GM15510 (cell line): ENCODE results near the gene PARM1.

Source experiments
- POLR2A ChIP-seq: IDR thresholded peaks from 3 replicates; pipeline ENCODE4 v1.6.1; 2011; ENCODE audit warnings: borderline replicate concordance; ENCODE audit not compliant: insufficient read length; ENCODE audit errors: extremely low read depth

Gene PARM1

GRCh38 chr4:74931376-74931775 lies 1.5 kb upstream of the PARM1 start:
- TF ChIP-seq POLR2A, result no peak

DNA sequence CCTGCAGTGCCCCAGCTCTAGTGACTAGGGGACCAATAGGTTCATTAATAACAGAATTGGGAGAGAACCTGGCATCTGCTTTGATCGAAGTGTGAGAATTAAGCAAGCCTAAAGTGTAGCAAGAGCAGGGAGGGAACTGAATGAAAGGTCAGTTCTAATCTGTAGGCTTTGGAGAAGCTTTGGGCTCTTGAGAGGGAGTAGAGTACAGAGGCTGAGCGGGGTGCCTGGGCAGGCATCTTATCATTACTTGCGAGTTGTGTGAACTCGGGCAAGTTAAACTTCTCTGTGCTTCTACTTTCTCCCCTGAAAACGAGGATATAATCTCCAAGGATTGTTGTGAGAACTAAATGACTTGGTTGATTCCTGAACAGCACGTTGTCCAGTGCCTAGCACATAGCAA lies 906 bp upstream of the PARM1 start:
- no peak for TF ChIP-seq POLR2A

- TF ChIP-seq POLR2A, result no peak
These were observed 673 bp downstream of the PARM1 start for GRCh38 chr4:74933562-74934015.

DNA sequence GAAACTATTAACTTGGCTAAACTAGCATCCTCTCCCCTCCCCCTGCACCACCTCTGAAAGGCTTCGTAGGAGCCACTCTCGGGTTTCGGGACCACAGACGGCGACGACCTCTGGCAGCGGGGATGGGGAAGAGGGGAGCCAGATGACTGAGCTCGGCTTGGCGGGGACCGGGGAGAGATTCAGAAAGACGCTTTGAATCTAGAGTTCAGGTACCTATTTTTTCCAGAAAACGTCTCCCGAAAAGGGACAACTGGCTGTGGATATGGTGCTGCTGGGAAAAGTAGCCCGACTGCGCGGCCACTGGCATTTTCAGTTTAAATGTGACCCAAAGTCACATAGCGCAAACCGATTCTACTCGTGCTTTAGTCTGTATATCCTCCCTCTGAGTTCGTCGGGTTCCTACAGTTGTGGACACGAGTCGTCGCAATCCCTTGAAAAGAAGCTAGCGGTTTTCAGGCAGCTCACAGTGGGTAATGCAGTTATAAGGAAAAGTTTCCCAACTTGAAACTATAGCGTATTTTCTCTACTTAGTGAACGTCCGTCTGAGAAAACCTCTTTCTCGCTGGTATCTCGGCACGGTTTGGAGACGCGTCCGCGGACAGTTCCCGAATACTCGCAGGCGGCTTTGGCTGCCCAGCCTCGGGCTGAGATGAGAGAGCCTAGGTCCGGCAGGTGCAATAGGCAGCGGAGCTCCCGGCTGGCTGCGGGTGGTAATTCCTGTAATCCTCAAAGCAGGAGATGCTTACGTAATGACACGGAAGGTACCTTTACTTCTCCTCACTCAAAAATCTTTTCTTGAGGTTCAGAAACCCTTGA lies 1.3 kb downstream of the PARM1 start:
- no peak for TF ChIP-seq POLR2A

- TF ChIP-seq POLR2A, result no peak
These were observed 2.0 kb downstream of the PARM1 start for GRCh38 chr4:74934888-74935287.

DNA sequence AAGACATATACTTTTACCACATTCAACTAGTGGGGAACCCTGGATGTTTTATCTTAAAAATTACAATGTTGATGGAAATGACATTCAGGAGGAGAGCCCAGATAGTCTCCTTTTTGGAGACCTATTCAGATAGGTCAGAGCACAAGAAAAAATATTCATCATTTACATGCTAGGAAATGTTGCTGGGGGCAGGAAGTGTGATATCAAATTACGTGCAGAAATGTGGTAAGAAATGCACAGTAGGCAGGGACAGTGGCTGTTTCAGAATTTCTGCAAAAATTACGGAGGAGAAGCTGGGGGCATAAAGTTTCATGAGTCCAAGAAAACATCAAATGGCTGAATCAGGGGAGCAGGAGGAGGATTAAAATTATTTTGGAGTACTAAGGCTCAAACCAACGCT lies 8.2 kb downstream of the PARM1 start:
- TF ChIP-seq POLR2A, result no peak

DNA sequence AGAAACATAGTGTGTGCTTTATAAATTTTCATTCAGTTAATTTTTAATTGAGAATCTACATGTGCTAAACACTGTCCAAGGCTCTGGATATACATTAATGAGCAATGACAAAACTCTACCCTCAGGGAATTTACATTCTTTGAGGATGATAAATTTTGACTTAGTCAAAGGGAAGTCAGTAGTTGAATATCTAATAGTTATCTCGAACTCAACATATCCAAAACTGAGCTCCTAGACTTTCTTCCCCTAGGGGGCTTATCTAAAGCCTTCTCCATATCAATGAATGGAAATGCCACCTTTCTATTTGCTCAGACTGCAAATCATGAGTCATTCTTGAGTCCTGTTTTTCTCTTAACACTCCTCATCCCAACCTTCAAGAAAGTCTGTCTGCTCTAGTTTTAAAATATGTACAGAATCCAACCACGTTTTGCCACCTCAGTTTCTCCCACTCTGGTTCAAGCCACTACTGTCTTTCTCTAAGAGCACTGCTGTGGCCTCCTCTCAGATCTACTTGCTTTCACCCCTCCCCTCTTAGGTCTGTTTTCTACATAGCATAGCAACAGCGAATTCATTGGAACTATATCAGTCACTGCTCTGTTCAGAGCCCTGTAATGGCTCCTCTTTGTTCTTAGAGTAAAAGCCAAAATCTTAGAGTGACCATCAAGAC lies 9.5 kb downstream of the PARM1 start:
- no peak for TF ChIP-seq POLR2A

DNA sequence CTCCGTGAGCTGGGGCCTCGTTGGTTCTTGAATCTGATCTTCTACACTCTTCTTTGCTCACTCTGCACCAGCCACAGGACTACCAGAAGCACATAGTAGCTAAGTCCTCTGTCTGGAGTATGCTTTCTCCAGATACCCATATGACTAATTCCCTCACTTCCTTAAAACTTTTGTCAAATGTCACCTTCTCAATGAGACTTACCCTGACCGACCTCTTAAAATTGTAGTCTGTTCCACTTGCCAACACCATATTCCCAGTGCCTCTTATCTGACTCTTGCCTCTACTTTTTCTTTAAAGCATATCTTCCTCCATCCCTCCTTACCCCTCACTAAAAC lies 10.0 kb downstream of the PARM1 start:
- no peak for TF ChIP-seq POLR2A

- TF ChIP-seq POLR2A, result no peak
These were observed 11.5 kb downstream of the PARM1 start for GRCh38 chr4:74944354-74944793.

- TF ChIP-seq POLR2A, result no peak
These were observed 13.3 kb downstream of the PARM1 start for GRCh38 chr4:74946196-74946595.

DNA sequence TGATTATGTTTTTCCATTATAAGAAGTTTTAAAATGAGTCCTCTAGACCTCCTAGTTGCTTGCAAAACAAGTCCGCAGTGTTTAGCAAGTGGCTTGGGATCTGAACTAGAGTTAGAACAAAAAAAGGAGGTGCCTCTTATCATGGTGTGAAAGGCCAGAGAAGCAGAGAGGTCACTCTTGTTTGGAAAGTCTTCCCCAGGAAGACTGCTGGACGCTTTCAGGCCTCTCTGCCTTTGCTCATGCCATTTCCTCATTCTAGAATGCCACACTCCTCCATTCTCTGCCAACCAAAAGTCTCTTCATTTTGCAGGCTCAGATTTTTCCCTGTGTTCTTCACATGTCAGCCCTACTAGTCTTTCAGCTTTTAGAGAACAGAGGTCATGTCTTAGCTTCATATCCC lies 14.9 kb downstream of the PARM1 start:
- no peak for TF ChIP-seq POLR2A

DNA sequence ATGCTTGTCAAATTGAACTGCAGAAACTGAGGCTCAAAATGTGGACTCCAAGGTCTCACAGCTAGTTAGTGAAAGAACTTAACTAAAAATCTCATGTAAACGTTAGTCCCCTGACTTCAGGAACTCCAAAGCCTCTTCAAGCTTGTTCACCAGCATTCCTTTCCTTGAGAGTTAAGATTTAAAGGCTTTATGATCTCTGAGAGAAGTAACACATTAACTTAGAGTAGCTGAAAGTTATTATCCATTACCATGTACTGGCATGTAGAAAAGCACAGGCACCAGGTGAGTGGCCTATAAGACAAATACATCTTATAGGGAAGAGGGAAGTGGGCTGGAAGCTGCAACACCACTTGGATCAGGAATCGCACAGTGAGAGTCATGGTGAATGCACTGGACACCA lies 15.3 kb downstream of the PARM1 start:
- no peak for TF ChIP-seq POLR2A

DNA sequence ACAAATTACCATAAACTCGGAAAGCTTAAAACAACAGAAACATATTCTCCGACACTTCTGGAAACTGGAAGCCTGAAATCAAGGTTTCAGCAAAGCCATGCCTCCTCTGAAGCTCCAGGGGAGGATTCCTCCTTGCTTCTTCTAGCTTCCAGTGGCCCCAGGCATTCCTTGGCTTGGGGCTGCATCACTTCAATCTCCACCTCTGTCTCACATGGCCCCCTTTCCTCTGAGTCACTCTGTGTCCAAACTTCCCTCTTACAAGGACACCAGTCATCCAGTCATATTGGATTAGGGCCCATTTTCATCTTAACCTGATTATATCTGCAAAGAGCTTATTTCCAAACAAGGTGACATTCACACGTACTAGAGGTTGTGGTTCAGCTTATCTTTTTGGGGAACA lies 17.3 kb downstream of the PARM1 start:
- no peak for TF ChIP-seq POLR2A

GRCh38 chr4:74950882-74951281 lies 18.0 kb downstream of the PARM1 start:
- no peak for TF ChIP-seq POLR2A

DNA sequence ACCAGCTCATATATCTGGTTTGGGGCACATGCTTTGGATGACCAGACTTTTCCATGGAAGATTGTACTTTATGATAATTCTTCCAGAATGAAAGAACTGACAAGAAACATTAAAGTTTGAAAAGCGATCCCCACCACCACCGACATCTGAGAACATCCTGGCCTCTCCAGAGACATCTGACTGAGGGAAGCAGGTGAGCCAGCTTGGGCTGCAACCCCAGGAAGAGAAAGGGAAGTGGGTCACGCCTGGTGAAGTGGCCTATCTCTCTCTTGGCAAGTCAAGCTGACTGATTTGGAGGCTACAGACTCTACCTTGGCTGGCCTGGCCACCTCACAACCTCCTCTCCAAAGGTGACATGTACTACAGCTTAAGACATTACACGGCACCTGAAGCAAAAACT lies 20.7 kb downstream of the PARM1 start:
- no peak for TF ChIP-seq POLR2A

DNA sequence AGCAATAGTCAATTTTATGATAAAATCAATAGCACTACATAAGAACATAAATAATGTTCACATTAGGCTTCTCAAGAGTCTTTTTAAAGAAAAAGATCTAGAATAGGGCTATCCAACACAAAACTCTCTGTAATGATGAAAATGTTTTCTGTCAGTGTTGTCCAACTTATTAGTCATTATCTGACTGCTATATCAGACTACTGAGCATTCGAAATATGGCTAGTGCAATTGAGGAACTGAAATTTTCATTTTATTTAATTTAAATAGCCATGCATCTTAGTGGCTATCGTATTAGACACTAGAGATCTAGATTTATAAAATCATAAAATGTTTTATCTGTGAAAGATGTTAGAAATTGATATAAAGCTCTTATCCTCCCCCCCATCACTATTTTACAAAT lies 26.0 kb downstream of the PARM1 start:
- no peak for TF ChIP-seq POLR2A

DNA sequence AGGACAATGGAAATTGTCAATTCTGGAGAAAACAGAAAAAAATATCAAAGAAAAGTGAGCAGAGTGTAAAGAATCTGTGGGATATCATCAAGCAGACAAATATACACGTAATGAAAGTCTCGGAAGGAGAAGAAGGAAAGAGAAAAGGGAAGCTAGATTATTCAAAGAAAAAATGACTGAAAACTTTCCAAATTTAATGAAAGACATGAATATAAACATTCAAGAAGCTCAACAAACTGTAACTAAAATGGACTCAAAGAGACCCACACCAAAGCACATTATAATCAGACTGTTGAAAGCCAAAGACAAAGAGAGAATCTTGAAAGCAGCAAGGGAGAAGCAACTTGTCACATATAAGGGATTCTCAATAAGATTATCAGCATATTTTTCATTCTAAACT lies 28.3 kb downstream of the PARM1 start:
- TF ChIP-seq POLR2A, result no peak

- no peak for TF ChIP-seq POLR2A
These were observed 29.7 kb downstream of the PARM1 start for GRCh38 chr4:74962584-74962983.
